Neural progenitor cell (in vitro differentiated cells): ENCODE measurements around the gene CFAP161. TPM values are rescaled to one million over a fixed set of nuclear protein-coding genes. Genes with fewer than 3 reads are reported as not detected.

Experiments used
- DNase-seq: peaks from one replicate; pipeline ENCODE4 v3.0.0-alpha.2; 2016; ENCODE audit warnings: low spot score
- H2AFZ ChIP-seq: fragments of 200-600 bp; sonication (generic); replicated peaks from 2 replicates; pipeline ENCODE4 v1.6.1; 2016; ENCODE audit warnings: antibody characterized with exemption
- H3F3A ChIP-seq: fragments of 200-600 bp; sonication (generic); 2 replicates; pipeline ENCODE4 v1.6.1; 2016; ENCODE audit warnings: antibody characterized with exemption, low read depth
- H3K27ac ChIP-seq: fragments of 200-600 bp; sonication (generic); 2 replicates; pipeline ENCODE4 v1.5.1; 2016; ENCODE audit warnings: mild to moderate bottlenecking
- H3K27me3 ChIP-seq: fragments of 200-600 bp; sonication (generic); 2 replicates; pipeline ENCODE4 v1.6.1; 2016; ENCODE audit warnings: mild to moderate bottlenecking, moderate library complexity
- H3K36me3 ChIP-seq: fragments of 200-600 bp; sonication (generic); 2 replicates; pipeline ENCODE4 v1.5.1; 2016
- H3K4me1 ChIP-seq: fragments of 200-600 bp; sonication (generic); 2 replicates; pipeline ENCODE4 v1.6.1; 2016; ENCODE audit warnings: mixed run types
- H3K4me2 ChIP-seq: fragments of 200-600 bp; sonication (generic); 2 replicates; pipeline ENCODE4 v1.6.1; 2016
- H3K4me3 ChIP-seq: fragments of 200-600 bp; sonication (generic); 2 replicates; pipeline ENCODE4 v1.5.1; 2016
- H3K79me2 ChIP-seq: fragments of 200-600 bp; sonication (generic); 2 replicates; pipeline ENCODE4 v1.6.1; 2016; ENCODE audit warnings: low read depth
- H3K9ac ChIP-seq: fragments of 200-600 bp; sonication (generic); 2 replicates; pipeline ENCODE4 v1.6.1; 2016
- H3K9me3 ChIP-seq: fragments of 200-600 bp; sonication (generic); 2 replicates; pipeline ENCODE4 v1.5.1; 2016; ENCODE audit warnings: low read depth
- H4K20me1 ChIP-seq: fragments of 200-600 bp; sonication (generic); 2 replicates; pipeline ENCODE4 v1.6.1; 2016; ENCODE audit warnings: low read depth
- H3K27ac Mint-ChIP-seq: 3 replicates; pipeline ENCODE4 v1.8.0; 2021; ENCODE audit warnings: mixed read lengths
- H3K27me3 Mint-ChIP-seq: 2 replicates; pipeline ENCODE4 v1.8.0; 2022; ENCODE audit warnings: low read depth, mild to moderate bottlenecking, inconsistent platforms, moderate library complexity, mixed read lengths; ENCODE audit not compliant: insufficient read depth
- H3K36me3 Mint-ChIP-seq: 3 replicates; pipeline ENCODE4 v1.8.0; 2021; ENCODE audit warnings: mixed read lengths
- H3K4me1 Mint-ChIP-seq: 3 replicates; pipeline ENCODE4 v1.8.0; 2021; ENCODE audit warnings: mixed read lengths
- H3K4me3 Mint-ChIP-seq: 3 replicates; pipeline ENCODE4 v1.8.0; 2021; ENCODE audit warnings: mild to moderate bottlenecking, moderate library complexity, mixed read lengths
- H3K9me3 Mint-ChIP-seq: 3 replicates; pipeline ENCODE4 v1.8.0; 2020; ENCODE audit warnings: mixed read lengths
- EZH2 ChIP-seq: fragments of 200-600 bp; sonication (generic); IDR thresholded peaks from 2 replicates; pipeline ENCODE4 v1.6.1; 2017; ENCODE audit warnings: antibody characterized with exemption, mild to moderate bottlenecking, moderate library complexity
- EZH2phosphoT487 ChIP-seq: fragments of 200-600 bp; sonication (generic); IDR thresholded peaks from 2 replicates; pipeline ENCODE4 v1.6.1; 2017; ENCODE audit warnings: antibody characterized with exemption
- total RNA-seq: library from RNA; depleted of rRNA; stranded (reverse); fragments of >200 nt; gene quantifications from 2 replicates; pipeline ENCODE4 v1.2.3, GENCODE V29; 2015; ENCODE audit warnings: low replicate concordance
- TF ChIP-seq, protein P1 (sequence below): fragments of 200-600 bp; sonication (generic); IDR thresholded peaks from 2 replicates; pipeline ENCODE4 v1.5.1; 2017; ENCODE audit warnings: antibody characterized with exemption, mild to moderate bottlenecking

The CFAP161 gene
- total RNA-seq, 1 donor from 2014 or later = 1.9 TPM

DNA sequence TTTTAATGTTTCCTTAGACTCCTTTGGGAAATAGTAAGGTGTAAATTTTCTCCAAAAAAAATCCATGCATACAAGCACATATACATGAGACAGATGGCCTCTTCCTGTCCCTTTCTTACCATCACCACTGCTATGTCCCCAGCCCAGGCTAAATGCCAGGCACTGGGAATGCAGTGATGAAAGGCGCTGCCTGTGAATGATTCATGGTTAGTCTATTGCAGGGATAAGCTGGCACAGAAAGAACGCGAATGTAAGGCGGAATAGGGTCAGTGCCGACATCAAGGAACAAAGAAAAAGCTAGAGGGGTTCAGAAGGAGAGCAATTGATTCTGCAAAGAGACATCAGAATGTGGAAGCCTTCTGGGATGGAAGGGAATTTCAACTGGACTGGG is 36.2 kb upstream of the CFAP161 start:
- Mint-ChIP-seq H3K27ac (no peak overlapping the region), H3K36me3 (no peaks in the 10 kb centered on the region), H3K4me1 (no peaks in the 10 kb centered on the region), H3K4me3 (no peak overlapping the region), H3K27me3 (no peaks in the 10 kb centered on the region), H3K9me3 (peaks cover 3% of the 10 kb centered on the region)
- peaks cover 11% of the 10 kb centered on the region for H3K27me3 ChIP-seq
- H3K4me1 ChIP-seq = no peaks in the 10 kb centered on the region
- H3K9me3 ChIP-seq = no peaks in the 10 kb centered on the region
- H3K4me2 ChIP-seq = no peak overlapping the region
- TF ChIP-seq EZH2 (no peak), EZH2phosphoT487 (no peak)
- TF ChIP-seq, protein P1, sequence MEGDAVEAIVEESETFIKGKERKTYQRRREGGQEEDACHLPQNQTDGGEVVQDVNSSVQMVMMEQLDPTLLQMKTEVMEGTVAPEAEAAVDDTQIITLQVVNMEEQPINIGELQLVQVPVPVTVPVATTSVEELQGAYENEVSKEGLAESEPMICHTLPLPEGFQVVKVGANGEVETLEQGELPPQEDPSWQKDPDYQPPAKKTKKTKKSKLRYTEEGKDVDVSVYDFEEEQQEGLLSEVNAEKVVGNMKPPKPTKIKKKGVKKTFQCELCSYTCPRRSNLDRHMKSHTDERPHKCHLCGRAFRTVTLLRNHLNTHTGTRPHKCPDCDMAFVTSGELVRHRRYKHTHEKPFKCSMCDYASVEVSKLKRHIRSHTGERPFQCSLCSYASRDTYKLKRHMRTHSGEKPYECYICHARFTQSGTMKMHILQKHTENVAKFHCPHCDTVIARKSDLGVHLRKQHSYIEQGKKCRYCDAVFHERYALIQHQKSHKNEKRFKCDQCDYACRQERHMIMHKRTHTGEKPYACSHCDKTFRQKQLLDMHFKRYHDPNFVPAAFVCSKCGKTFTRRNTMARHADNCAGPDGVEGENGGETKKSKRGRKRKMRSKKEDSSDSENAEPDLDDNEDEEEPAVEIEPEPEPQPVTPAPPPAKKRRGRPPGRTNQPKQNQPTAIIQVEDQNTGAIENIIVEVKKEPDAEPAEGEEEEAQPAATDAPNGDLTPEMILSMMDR = no peak
- H3K36me3 ChIP-seq = no peaks in the 10 kb centered on the region
- no peaks in the 10 kb centered on the region for H3K79me2 ChIP-seq
- no peak overlapping the region for H3K27ac ChIP-seq
- no peak overlapping the region for H3K9ac ChIP-seq
- H4K20me1 ChIP-seq = no peaks in the 10 kb centered on the region
- no peaks in the 10 kb centered on the region for H3F3A ChIP-seq
- DNase-seq = no peak
- no peak overlapping the region for H2AFZ ChIP-seq
- H3K4me3 ChIP-seq = no peak overlapping the region

DNA sequence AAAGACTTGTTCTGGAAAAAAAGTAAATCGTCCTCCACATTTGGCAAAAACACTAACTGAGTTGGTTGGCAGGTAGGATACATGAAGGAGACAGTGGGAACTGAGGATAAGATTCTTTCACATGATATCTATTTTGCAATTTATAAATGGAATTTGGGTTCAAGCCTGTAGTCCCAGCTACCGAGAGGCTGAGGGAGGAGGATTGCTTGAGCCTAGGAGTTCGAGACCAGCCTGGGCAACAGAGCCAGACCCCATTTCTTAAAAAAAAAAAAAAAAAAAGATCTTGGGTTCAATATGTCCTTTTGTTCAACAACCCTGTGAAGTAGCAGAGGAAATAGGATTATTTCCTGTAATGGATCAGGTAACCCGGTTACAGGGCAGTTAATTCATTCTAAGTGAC is 35.7 kb upstream of the CFAP161 start:
- Histone ChIP-seq H3K4me3 (no peak overlapping the region), H3K9ac (no peak overlapping the region), H3F3A (no peaks in the 10 kb centered on the region), H4K20me1 (no peaks in the 10 kb centered on the region), H3K9me3 (no peaks in the 10 kb centered on the region), H3K27ac (no peak overlapping the region), H3K36me3 (no peaks in the 10 kb centered on the region), H3K4me2 (no peak overlapping the region), H3K79me2 (no peaks in the 10 kb centered on the region), H3K4me1 (no peaks in the 10 kb centered on the region), H3K27me3 (peaks cover 11% of the 10 kb centered on the region), H2AFZ (no peak overlapping the region)
- no peaks in the 10 kb centered on the region for H3K4me1 Mint-ChIP-seq
- no peak overlapping the region for H3K27ac Mint-ChIP-seq
- no peak for DNase-seq
- H3K27me3 Mint-ChIP-seq = no peaks in the 10 kb centered on the region
- H3K36me3 Mint-ChIP-seq = no peaks in the 10 kb centered on the region
- TF ChIP-seq EZH2phosphoT487 (no peak), EZH2 (no peak)
- TF ChIP-seq, protein P1 = no peak
- H3K4me3 Mint-ChIP-seq = no peak overlapping the region
- peaks cover 3% of the 10 kb centered on the region for H3K9me3 Mint-ChIP-seq

DNA sequence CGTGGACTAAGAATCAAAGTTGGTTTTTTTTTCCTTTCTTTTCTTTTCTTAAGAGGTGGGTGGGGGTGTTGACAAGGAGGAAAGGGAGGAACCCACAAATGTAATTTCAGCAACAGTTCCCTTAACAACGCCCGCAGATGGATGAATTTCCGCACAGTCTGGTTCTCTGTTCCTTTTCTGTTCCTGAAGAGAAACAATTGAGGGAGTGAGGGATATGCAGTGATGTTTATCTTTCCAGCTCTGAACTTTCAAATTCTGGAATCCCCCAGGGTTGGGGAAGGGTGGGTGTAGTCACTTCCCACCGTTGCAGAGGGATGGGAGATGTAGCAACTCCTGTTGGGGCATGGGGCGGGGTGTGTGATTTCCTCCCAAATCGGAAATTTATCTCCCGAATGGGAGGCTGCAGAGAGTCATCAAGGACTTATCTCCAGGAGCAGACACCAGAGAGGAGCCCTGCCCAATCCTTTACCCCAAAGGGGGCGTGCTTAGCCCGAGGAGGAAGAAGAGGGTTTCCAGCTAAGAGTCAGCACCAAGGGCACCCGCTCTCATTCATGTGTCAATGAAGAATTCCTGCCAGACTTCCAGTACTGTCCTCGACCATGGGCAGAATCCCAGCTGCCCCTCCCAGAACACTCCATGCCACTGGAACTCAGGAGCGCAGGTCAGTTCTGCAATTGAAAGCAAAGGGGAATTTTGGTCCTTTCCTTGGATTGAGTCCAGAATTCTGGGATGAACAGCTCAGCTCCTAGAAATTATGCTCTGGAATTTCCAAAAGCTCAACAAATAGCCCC is 35.0 kb upstream of the CFAP161 start:
- TF ChIP-seq EZH2phosphoT487 (no peak), EZH2 (no peak)
- TF ChIP-seq, protein P1 = no peak
- Histone ChIP-seq H3F3A (no peaks in the 10 kb centered on the region), H3K79me2 (no peaks in the 10 kb centered on the region), H4K20me1 (no peaks in the 10 kb centered on the region), H2AFZ (no peak overlapping the region), H3K36me3 (no peaks in the 10 kb centered on the region), H3K27me3 (peaks cover 11% of the 10 kb centered on the region), H3K4me1 (no peaks in the 10 kb centered on the region), H3K27ac (no peak overlapping the region), H3K9ac (no peak overlapping the region), H3K9me3 (no peaks in the 10 kb centered on the region), H3K4me3 (no peak overlapping the region), H3K4me2 (no peak overlapping the region)
- DNase-seq = no peak
- no peaks in the 10 kb centered on the region for H3K4me1 Mint-ChIP-seq
- no peaks in the 10 kb centered on the region for H3K27me3 Mint-ChIP-seq
- H3K9me3 Mint-ChIP-seq = no peaks in the 10 kb centered on the region
- H3K4me3 Mint-ChIP-seq = no peak overlapping the region
- no peaks in the 10 kb centered on the region for H3K36me3 Mint-ChIP-seq
- H3K27ac Mint-ChIP-seq = no peak overlapping the region
